ENCODE measurements around the gene SVBP.

DNA sequence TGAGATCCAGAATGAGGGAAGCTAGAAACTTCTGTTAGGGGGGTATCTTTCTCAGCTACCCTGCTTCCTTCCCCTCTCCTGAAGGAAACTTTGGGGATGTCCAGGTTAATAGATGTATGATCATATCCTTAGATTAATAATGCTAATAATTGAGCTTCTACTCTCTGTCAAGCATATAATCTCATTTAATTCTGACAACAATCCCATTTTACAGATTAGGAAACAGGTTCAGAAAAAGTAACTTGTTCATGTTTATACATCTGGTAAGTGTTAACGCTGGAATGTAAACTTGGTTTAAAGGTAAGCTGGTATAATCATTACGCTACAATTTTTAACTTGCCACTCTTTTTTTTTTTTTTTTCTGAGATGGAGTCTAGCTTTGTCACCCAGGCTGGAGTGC, 34.1 kb downstream of the SVBP start:
- TF ChIP-seq EZH2 (IDR thresholded peaks at IDR 0.05; ENCODE audit: borderline replicate concordance, insufficient read depth, low read depth, low read length, poor library complexity, severe bottlenecking), result no peak
- TF ChIP-seq, protein P1, sequence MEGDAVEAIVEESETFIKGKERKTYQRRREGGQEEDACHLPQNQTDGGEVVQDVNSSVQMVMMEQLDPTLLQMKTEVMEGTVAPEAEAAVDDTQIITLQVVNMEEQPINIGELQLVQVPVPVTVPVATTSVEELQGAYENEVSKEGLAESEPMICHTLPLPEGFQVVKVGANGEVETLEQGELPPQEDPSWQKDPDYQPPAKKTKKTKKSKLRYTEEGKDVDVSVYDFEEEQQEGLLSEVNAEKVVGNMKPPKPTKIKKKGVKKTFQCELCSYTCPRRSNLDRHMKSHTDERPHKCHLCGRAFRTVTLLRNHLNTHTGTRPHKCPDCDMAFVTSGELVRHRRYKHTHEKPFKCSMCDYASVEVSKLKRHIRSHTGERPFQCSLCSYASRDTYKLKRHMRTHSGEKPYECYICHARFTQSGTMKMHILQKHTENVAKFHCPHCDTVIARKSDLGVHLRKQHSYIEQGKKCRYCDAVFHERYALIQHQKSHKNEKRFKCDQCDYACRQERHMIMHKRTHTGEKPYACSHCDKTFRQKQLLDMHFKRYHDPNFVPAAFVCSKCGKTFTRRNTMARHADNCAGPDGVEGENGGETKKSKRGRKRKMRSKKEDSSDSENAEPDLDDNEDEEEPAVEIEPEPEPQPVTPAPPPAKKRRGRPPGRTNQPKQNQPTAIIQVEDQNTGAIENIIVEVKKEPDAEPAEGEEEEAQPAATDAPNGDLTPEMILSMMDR (IDR thresholded peaks at IDR 0.05), result no peak
